Measurements from ENCODE around the gene ABCB11. TPM values are rescaled to one million over a fixed set of nuclear protein-coding genes. Genes with fewer than 3 reads are reported as not detected.

The ABCB11 gene
- total and polyA plus RNA-seq, 2 donors (not counting 3 experiments of a cell fraction or from before 2014, with no cell fraction given) = 0.22 to 0.44 TPM

DNA sequence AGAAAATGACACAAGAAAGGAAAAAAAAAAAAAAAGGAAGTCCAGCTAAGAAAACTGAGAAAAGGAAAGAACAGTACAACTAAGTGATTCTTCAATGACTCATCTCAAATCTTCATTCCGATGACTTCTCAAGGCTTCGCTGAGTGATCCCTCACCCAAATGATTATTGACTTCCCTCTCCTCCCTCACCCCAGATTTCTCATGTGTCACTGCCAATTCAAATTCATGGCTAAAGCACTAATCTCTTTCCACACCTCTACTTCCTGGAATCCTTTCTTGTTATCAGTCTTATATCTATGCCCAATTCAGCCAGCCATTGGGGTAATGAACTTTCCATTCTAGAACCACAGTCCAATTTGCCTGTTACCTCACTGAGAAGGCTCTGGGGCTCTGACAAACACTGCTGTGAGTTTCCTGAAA, 7.2 kb upstream of the ABCB11 start:
- Histone ChIP-seq H3K36me3 (ENCODE audit: control insufficient read depth in 2 of 2, extremely low read depth in 1 of 2, insufficient read depth in 2 of 2, low read length in 2 of 2) (no peaks in the 10 kb centered on the region), H4K20me1 (replicated peaks; ENCODE audit: control insufficient read depth, extremely low read depth, insufficient read depth, low read length) (no peaks in the 10 kb centered on the region), H3K4me3 (replicated peaks in 1 of 3; ENCODE audit: insufficient read depth in 1 of 3, low read depth in 1 of 3, low read length in 3 of 3) (no peak overlapping the region), H3K79me2 (ENCODE audit: control insufficient read depth, insufficient read depth, low read length) (no peaks in the 10 kb centered on the region), H2AFZ (ENCODE audit: low read depth, low read length) (peak overlapping the region; percentile 49), H3K9me3 (replicated peaks; ENCODE audit: control insufficient read depth, insufficient read depth, low read length) (no peaks in the 10 kb centered on the region), H3K27ac (ENCODE audit: insufficient read depth, low read depth, low read length) (no peak overlapping the region), H3K9ac (replicated peaks; ENCODE audit: extremely low read depth, insufficient read depth, low read length) (no peak overlapping the region), H3K9me1 (replicated peaks; ENCODE audit: control insufficient read depth, extremely low read depth, insufficient read depth, low read length) (no peaks in the 10 kb centered on the region), H3K27me3 (ENCODE audit: control insufficient read depth in 2 of 2, insufficient read depth in 2 of 2, low read length in 2 of 2) (no peaks in the 10 kb centered on the region), H3K4me1 (ENCODE audit: control insufficient read depth, extremely low read depth, insufficient read depth, low read length) (no peaks in the 10 kb centered on the region), H3K4me2 (ENCODE audit: insufficient read depth, low read length) (no peak overlapping the region)
- no peak for TF ChIP-seq MYC (IDR thresholded peaks at IDR 0.05; ENCODE audit: low read depth, low read length)
- TF ChIP-seq JUN (IDR thresholded peaks at IDR 0.05; ENCODE audit: borderline replicate concordance, insufficient read depth, insufficient read length, low read depth) = no peak
- TF ChIP-seq, protein P1, sequence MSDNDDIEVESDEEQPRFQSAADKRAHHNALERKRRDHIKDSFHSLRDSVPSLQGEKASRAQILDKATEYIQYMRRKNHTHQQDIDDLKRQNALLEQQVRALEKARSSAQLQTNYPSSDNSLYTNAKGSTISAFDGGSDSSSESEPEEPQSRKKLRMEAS (IDR thresholded peaks at IDR 0.05; ENCODE audit: insufficient read depth, insufficient read length) = no peak
- TF ChIP-seq CTCF (IDR thresholded peaks at IDR 0.05; ENCODE audit: extremely low read depth in 1 of 2, insufficient read depth in 1 of 2, low read depth in 1 of 2, low read length in 2 of 2) = no peak
- TF ChIP-seq FOS (IDR thresholded peaks at IDR 0.05; ENCODE audit: borderline replicate concordance, insufficient read depth, low read length) = peak; percentile 52
- FAIRE-seq (no peak), DNase-seq (ENCODE audit: low read depth, low spot score) (no peak)
- POLR2A ChIA-PET = no interaction called here
- intact Hi-C loops (cut with micrococcal nuclease) = no loop called here
- BruUV-seq (replicated peaks) = no TSS peak
- dilution Hi-C loops (cut with MboI; ENCODE audit: extremely low pct_ligation_motif_present, low sequenced_read_pairs) = no loop called here
- CTCF ChIA-PET = no interaction called here

Measured in endothelial cell of umbilical vein (primary cell).